K562 (cell line): ENCODE results near the gene PPP1R10. TPM values are rescaled to one million over a fixed set of nuclear protein-coding genes. Genes with fewer than 3 reads are reported as not detected.

ENCODE experiments used
- ATF3 ChIP-seq, 2 experiments: fragments of 450-650 bp in 1 of 2; sonication (generic) in 1 of 2; formaldehyde crosslinking in 1 of 2; IDR thresholded peaks in 1 of 2; conservative IDR thresholded peaks in 1 of 2; 2 replicates each; pipeline versions ENCODE4 v1.6.1 to v1.8.1; 2016 to 2023; ENCODE audit warnings: mild to moderate bottlenecking in 2 of 2, moderate library complexity in 2 of 2, inconsistent platforms in 1 of 2, missing genetic modification reagents in 1 of 2
- BCLAF1 ChIP-seq, 2 experiments: fragments of 450-650 bp in 1 of 2; IDR thresholded peaks; 2 replicates each; pipeline ENCODE4 v1.6.1; 2011 to 2017; ENCODE audit warnings: low read depth in 2 of 2, antibody characterized with exemption in 1 of 2, borderline replicate concordance in 1 of 2, low read length in 1 of 2, mild to moderate bottlenecking in 1 of 2, mixed read lengths in 1 of 2; ENCODE audit not compliant: control insufficient read depth in 1 of 2
- CXXC5 ChIP-seq: fragments of 250-450 bp; sonication (Bioruptor Pico); IDR thresholded peaks from 2 replicates; pipeline ENCODE4 v1.8.0; 2022; ENCODE audit warnings: inconsistent platforms, mild to moderate bottlenecking, moderate library complexity
- DDX20 ChIP-seq: fragments of 450-650 bp; IDR thresholded peaks from 2 replicates; pipeline ENCODE4 v1.6.1; 2016; ENCODE audit warnings: missing genetic modification characterization, low read depth, mild to moderate bottlenecking, missing compliant biosample characterization, moderate library complexity
- EHMT2 ChIP-seq: fragments of 450-650 bp; IDR thresholded peaks from 2 replicates; pipeline ENCODE4 v1.6.1; 2018; ENCODE audit warnings: antibody characterized with exemption
- FOXA3 ChIP-seq, 2 experiments: fragments of 450-650 bp in 1 of 2; sonication (generic) in 1 of 2; formaldehyde crosslinking; IDR thresholded peaks in 1 of 2; conservative IDR thresholded peaks in 1 of 2; 2 replicates each; pipeline versions ENCODE4 v1.4.0 to v1.8.0; 2020 to 2022; ENCODE audit warnings: mild to moderate bottlenecking in 2 of 2, missing genetic modification reagents in 1 of 2
- GTF2A2 ChIP-seq: IDR thresholded peaks from 2 replicates; pipeline ENCODE4 v1.6.1; 2016; ENCODE audit warnings: mild to moderate bottlenecking, missing genetic modification characterization, missing compliant biosample characterization
- IRF9 ChIP-seq: fragments of 450-650 bp; IDR thresholded peaks from 2 replicates; pipeline ENCODE4 v1.6.1; 2016; ENCODE audit warnings: missing biosample characterization, missing genetic modification characterization
- JUND ChIP-seq, 2 experiments: IDR thresholded peaks; 2 replicates in 1 of 2; 3 replicates in 1 of 2; pipeline ENCODE4 v1.6.1; 2011; ENCODE audit warnings: borderline replicate concordance in 2 of 2, low read depth in 2 of 2, low read length in 2 of 2, improper control_type of control experiment in 1 of 2, missing biosample characterization in 1 of 2, missing genetic modification characterization in 1 of 2, missing genetic modification reagents in 1 of 2
- KAT8 ChIP-seq: fragments of 450-650 bp; IDR thresholded peaks from 2 replicates; pipeline ENCODE4 v1.6.1; 2016; ENCODE audit warnings: low read depth, mild to moderate bottlenecking
- KLF1 ChIP-seq: fragments of 450-650 bp; IDR thresholded peaks from 2 replicates; pipeline ENCODE4 v1.6.1; 2016; ENCODE audit warnings: missing genetic modification characterization, missing compliant biosample characterization
- PHF8 ChIP-seq: fragments of 200-600 bp; sonication (generic); IDR thresholded peaks from 2 replicates; pipeline ENCODE4 v1.6.1; 2012; ENCODE audit warnings: mixed run types, mild to moderate bottlenecking, inconsistent platforms, low read length, moderate library complexity, borderline replicate concordance
- PKNOX1 ChIP-seq: fragments of 450-650 bp; IDR thresholded peaks from 2 replicates; pipeline ENCODE4 v1.6.1; 2016
- SAP30 ChIP-seq: fragments of 200-600 bp; sonication (generic); IDR thresholded peaks from 2 replicates; pipeline ENCODE4 v1.6.1; 2012; ENCODE audit warnings: borderline replicate concordance, low read depth, mild to moderate bottlenecking, moderate library complexity, low read length, control low read depth, inconsistent platforms; ENCODE audit not compliant: insufficient read depth, poor library complexity, severe bottlenecking
- ZBTB17 ChIP-seq: fragments of 450-650 bp; formaldehyde crosslinking; IDR thresholded peaks from 2 replicates; pipeline ENCODE4 v1.4.0; 2020; ENCODE audit warnings: mild to moderate bottlenecking
- ZNF274 ChIP-seq: IDR thresholded peaks from 2 replicates; pipeline ENCODE4 v1.6.1; 2011; ENCODE audit warnings: low read depth, mild to moderate bottlenecking, low read length, moderate library complexity, borderline replicate concordance
- ZNF347 ChIP-seq: fragments of 450-650 bp; formaldehyde crosslinking; IDR thresholded peaks from 2 replicates; pipeline ENCODE4 v1.4.0; 2020; ENCODE audit warnings: low read depth, mild to moderate bottlenecking, moderate library complexity
- polyA plus RNA-seq, 8 experiments: library from polyadenylated mRNA; depleted of rRNA in 4 of 8; stranded (reverse) in 5 of 8; unstranded in 3 of 8; fragments of >200 nt; fragmentation: Nextera tagmentation in 2 of 8; fragmentation: Illumina TruSeq in 1 of 8; extraction: Ambion mirVana in 2 of 8; extraction: Trizol in 1 of 8; gene quantifications; 2 replicates each; pipeline versions ENCODE4 v1.2.1 to v1.2.3, GENCODE V29; 2011 to 2014; ENCODE audit warnings: inconsistent platforms in 1 of 8, missing spikeins in 1 of 8
- total RNA-seq, 7 experiments: library from RNA; depleted of rRNA in 6 of 7; stranded (reverse); fragments of >200 nt in 6 of 7; fragmentation: Illumina TruSeq in 2 of 7; extraction: Trizol in 2 of 7; gene quantifications; 2 replicates each; pipeline versions ENCODE4 v1.2.1 to v1.2.3, GENCODE V29; 2011 to 2021; ENCODE audit warnings: low replicate concordance in 1 of 7

The PPP1R10 gene
- total and polyA plus RNA-seq, 9 of the 15 experiments (the other 6 are each of a cell fraction or from before 2014, with no cell fraction given), result 14.1 to 65.5 (median 32.6) TPM

- TF ChIP-seq JUND (IDR thresholded peaks at IDR 0.05; ENCODE audit: borderline replicate concordance, low read depth, low read length) (no peak), JUND (tag; IDR thresholded peaks at IDR 0.05; ENCODE audit: borderline replicate concordance, low read depth, low read length) (peak; percentile 82; the same call in 2 of the 3 replicates), EHMT2 (no peak), DDX20 (no peak), CXXC5 (peak; percentile 86), ZNF274 (no peak), KAT8 (no peak), GTF2A2 (tag) (no peak), PKNOX1 (peak; percentile 73), PHF8 (peak; percentile 80), SAP30 (peak; percentile 99), ZNF347 (CRISPR knock-in tag) (no peak), ZBTB17 (CRISPR knock-in tag) (peak; percentile 57; the same call in 1 of the 2 replicates), BCLAF1 (IDR thresholded peaks at IDR 0.05; ENCODE audit: borderline replicate concordance in 1 of 2, control insufficient read depth in 1 of 2, low read depth in 2 of 2, low read length in 1 of 2) (no peak), KLF1 (0 out of 2 replicates have a peak, but pooled peaks have one; percentile 10), FOXA3 (CRISPR knock-in tag; conservative IDR thresholded peaks at IDR 0.05 in 1 of 2, IDR thresholded peaks at IDR 0.05 in 1 of 2) (no peak), ATF3 (IDR thresholded peaks at IDR 0.05) (peak; percentile 69; the same call in 1 of the 2 replicates), ATF3 (CRISPR knock-in tag; conservative IDR thresholded peaks at IDR 0.05) (no peak), IRF9 (tag) (0 out of 2 replicates have a peak, but pooled peaks have one; percentile 25)
These were observed 674 bp upstream of the PPP1R10 start, which contains the start of gene MRPS18B (continued) for GRCh38 chr6:30617565-30618269.
